ENCODE results near the gene ZFYVE28. TPM values are rescaled to one million over a fixed set of nuclear protein-coding genes. Genes with fewer than 3 reads are reported as not detected.
A peak's percentile ranks its signal among the peaks of the same experiment; 100 is the strongest.

Gene ZFYVE28
- total and polyA plus RNA-seq, 9 donors: 1.3 to 12.1 (median 8.6) TPM

GRCh38 chr4:2462218-2462991 is 44.0 kb upstream of the ZFYVE28 start:
- Histone ChIP-seq H3K9me3 (no peaks in the 10 kb centered on the region), H3K36me3 (no peaks in the 10 kb centered on the region), H3K4me1 (ENCODE audit: insufficient read depth) (no peaks in the 10 kb centered on the region), H3K27me3 (no peaks in the 10 kb centered on the region), H3K27ac (peak overlapping the region in 1 of 2 donors; percentile 72), H3K4me3 (peak overlapping the region; percentile 38)
- DNase-seq: peak; percentile 65 to 83 (median 72)
- WGBS, 3 donors: 3 to 8% (median 3%) methylated on average over 56 to 99 of the region's 99 CpGs
- TF ChIP-seq EP300 (IDR thresholded peaks at IDR 0.05) (no peak), CTCF (IDR thresholded peaks at IDR 0.05) (peak; percentile 39 to 60 (median 56)), POLR2A (IDR thresholded peaks at IDR 0.05) (no peak)
- intact Hi-C loops (cut with DNase I): loop anchor here (5.0 to 10.0 kb wide), 7 partner anchors 72 to 1788 kb away; partner anchors contain the start of genes FAM193A (in 2 of the 4), ATP5ME (in 1 of the 4), HAUS3 (in 1 of the 4) and MXD4 (in 1 of the 4)

- H3K4me3 ChIP-seq: no peak overlapping the region
- WGBS, 3 donors: 81 to 88% (median 86%) methylated on average over 15 of the region's 15 CpGs
- H3K9me3 ChIP-seq: no peaks in the 10 kb centered on the region
- H3K27me3 ChIP-seq: no peaks in the 10 kb centered on the region
- no peak for DNase-seq
- no peaks in the 10 kb centered on the region for H3K36me3 ChIP-seq
- no peak for TF ChIP-seq EP300 (IDR thresholded peaks at IDR 0.05)
- no peak for TF ChIP-seq POLR2A (IDR thresholded peaks at IDR 0.05)
- no peak for TF ChIP-seq CTCF (IDR thresholded peaks at IDR 0.05)
- H3K4me1 ChIP-seq (ENCODE audit: insufficient read depth): no peaks in the 10 kb centered on the region
- no peak overlapping the region for H3K27ac ChIP-seq
- intact Hi-C loops (cut with DNase I): loop anchor here (5.0 to 10.0 kb wide), 7 partner anchors 73 to 1787 kb away; partner anchors contain the start of genes FAM193A (in 2 of the 4), ATP5ME (in 1 of the 4), HAUS3 (in 1 of the 4) and MXD4 (in 1 of the 4)
These were observed 43.0 kb upstream of the ZFYVE28 start for GRCh38 chr4:2461246-2461960.

GRCh38 chr4:2459589-2460349 is 41.3 kb upstream of the ZFYVE28 start:
- Histone ChIP-seq H3K27me3 (no peaks in the 10 kb centered on the region), H3K4me3 (no peak overlapping the region), H3K9me3 (no peaks in the 10 kb centered on the region), H3K4me1 (ENCODE audit: insufficient read depth) (no peaks in the 10 kb centered on the region), H3K27ac (no peak overlapping the region), H3K36me3 (no peaks in the 10 kb centered on the region)
- intact Hi-C loops (cut with DNase I): loop anchor here (5.0 to 10.0 kb wide), 8 partner anchors 75 to 1785 kb away; partner anchors contain the start of genes FAM193A (in 2 of the 4), ATP5ME (in 1 of the 4), HAUS3 (in 1 of the 4) and MXD4 (in 1 of the 4)
- 91 to 94% (median 91%) methylated on average over 19 of the region's 19 CpGs for WGBS, 3 donors
- TF ChIP-seq POLR2A (IDR thresholded peaks at IDR 0.05) (no peak), EP300 (IDR thresholded peaks at IDR 0.05) (no peak), CTCF (IDR thresholded peaks at IDR 0.05) (no peak)
- no peak for DNase-seq

Measured in ovary (tissue), 9 donors.